CD4-positive, alpha-beta T cell treated with Interleukin-17A for 1 hour (primary cell): ENCODE measurements around the gene C9orf72.
"Not testable (repeated sequence)": the region's sequence is repeated elsewhere in the genome, so short reads cannot be mapped to it uniquely, and the experiment has no call there.

Source experiments
- DNase-seq: peaks from one replicate; pipeline ENCODE4 v3.0.0-alpha.2; 2020

The C9orf72 gene

GRCh38 chr9:27510780-27511179 lies 62.5 kb downstream of the C9orf72 start:
- no peak for DNase-seq

- no peak for DNase-seq
These were observed 66.3 kb downstream of the C9orf72 start for GRCh38 chr9:27506981-27507380.

DNA sequence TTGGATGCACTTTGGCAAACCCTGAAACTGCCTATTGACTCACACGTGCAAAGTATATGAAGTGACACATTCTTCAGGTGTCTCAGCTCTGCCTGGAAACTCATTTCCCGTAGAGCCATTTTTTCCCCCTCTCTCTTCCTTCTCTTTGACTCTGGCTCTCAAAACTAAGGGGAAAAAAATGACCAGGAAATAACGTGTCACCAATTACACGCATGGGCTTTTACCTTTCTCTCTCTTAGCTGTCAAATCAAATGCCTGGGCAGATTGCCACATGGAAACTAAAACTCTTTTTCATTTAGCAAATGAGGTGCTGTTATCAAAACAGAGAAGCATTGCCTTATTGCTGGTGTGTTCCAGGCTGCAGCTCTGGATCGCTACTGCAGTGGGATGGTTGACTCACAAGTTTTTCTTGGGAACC lies 67.5 kb downstream of the C9orf72 start:
- no peak for DNase-seq

GRCh38 chr9:27504259-27504658 lies 69.0 kb downstream of the C9orf72 start:
- no peak for DNase-seq

DNA sequence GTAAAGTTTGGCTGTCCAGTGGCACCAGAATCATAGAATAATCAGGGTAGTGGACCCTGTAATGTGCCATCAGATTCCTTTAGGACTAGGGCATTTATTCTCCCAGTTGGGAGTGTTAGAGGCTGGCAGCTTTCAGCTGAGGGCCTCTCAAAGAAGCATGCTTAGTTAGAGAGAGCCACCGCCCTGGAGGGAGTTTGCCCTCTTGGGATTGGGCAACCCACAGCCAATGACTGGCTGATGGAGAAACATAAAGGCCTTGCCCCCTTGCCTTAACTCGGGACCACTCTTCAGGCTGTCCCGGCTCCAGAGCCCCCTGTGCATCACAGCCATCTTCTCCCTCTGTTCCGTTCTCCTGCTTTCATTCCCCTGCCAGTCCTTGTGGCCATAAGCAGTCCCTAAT lies 69.7 kb downstream of the C9orf72 start:
- no peak for DNase-seq

- DNase-seq: not testable (repeated sequence)
These were observed 72.4 kb downstream of the C9orf72 start for GRCh38 chr9:27500902-27501301.

- DNase-seq: no peak
These were observed 73.8 kb downstream of the C9orf72 start for GRCh38 chr9:27499451-27499850.

GRCh38 chr9:27497883-27498417 lies 75.3 kb downstream of the C9orf72 start:
- no peak for DNase-seq
